Progenitor cell of endocrine pancreas (in vitro differentiated cells): Measurements from ENCODE around the gene RIC8B. TPM values are rescaled to one million over a fixed set of nuclear protein-coding genes. Genes with fewer than 3 reads are reported as not detected.

Experiments
- DNase-seq: peaks from one replicate; pipeline ENCODE4 v3.0.0; 2021; ENCODE audit warnings: low spot score; ENCODE audit not compliant: unreplicated experiment
- H3K27ac Mint-ChIP-seq: 2 replicates; pipeline ENCODE4 v1.8.0; 2021; ENCODE audit warnings: mild to moderate bottlenecking, moderate library complexity, mixed read lengths
- H3K27me3 Mint-ChIP-seq: 2 replicates; pipeline ENCODE4 v1.8.0; 2021; ENCODE audit warnings: mixed read lengths
- H3K36me3 Mint-ChIP-seq: 2 replicates; pipeline ENCODE4 v1.8.0; 2022; ENCODE audit warnings: mixed read lengths; ENCODE audit not compliant: insufficient read depth
- H3K4me1 Mint-ChIP-seq: 2 replicates; pipeline ENCODE4 v1.8.0; 2021; ENCODE audit warnings: low read depth, mixed read lengths
- H3K4me3 Mint-ChIP-seq: 2 replicates; pipeline ENCODE4 v1.8.0; 2021; ENCODE audit warnings: low read depth, mild to moderate bottlenecking, moderate library complexity, mixed read lengths
- H3K9me3 Mint-ChIP-seq: 2 replicates; pipeline ENCODE4 v1.8.0; 2021; ENCODE audit warnings: low read depth, mixed read lengths
- total RNA-seq: library from RNA; stranded (reverse); gene quantifications from 2 replicates; pipeline ENCODE4 v1.2.1, GENCODE V29; 2021
- TF ChIP-seq, protein P1 (sequence below): fragments of 200-600 bp; sonication (generic); IDR thresholded peaks from one replicate; pipeline ENCODE4 v1.5.0; 2021; ENCODE audit warnings: antibody characterized with exemption, mild to moderate bottlenecking; ENCODE audit not compliant: unreplicated experiment

Gene RIC8B
- total RNA-seq, 1 donor from 2014 or later = 24.7 TPM

DNA sequence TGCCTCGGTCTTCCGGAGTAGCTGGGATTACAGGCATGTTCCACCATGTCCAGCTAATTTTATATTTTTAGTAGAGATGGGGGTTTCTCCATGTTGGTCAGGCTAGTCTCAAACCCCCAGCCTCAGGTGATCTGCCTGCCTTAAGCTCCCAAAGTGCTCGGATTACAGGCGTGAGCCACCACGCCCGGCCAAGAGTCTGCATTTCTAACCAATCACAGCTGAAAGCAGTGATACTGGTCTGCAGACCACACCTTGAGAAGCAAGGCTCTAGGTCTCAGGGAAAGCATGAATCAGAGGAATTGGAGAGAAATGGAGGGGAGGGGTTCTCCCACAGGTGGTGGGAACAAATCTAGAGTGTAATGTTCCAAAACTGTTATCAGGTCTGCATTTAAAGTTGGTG lies 126.1 kb downstream of the RIC8B start:
- TF ChIP-seq, protein P1, sequence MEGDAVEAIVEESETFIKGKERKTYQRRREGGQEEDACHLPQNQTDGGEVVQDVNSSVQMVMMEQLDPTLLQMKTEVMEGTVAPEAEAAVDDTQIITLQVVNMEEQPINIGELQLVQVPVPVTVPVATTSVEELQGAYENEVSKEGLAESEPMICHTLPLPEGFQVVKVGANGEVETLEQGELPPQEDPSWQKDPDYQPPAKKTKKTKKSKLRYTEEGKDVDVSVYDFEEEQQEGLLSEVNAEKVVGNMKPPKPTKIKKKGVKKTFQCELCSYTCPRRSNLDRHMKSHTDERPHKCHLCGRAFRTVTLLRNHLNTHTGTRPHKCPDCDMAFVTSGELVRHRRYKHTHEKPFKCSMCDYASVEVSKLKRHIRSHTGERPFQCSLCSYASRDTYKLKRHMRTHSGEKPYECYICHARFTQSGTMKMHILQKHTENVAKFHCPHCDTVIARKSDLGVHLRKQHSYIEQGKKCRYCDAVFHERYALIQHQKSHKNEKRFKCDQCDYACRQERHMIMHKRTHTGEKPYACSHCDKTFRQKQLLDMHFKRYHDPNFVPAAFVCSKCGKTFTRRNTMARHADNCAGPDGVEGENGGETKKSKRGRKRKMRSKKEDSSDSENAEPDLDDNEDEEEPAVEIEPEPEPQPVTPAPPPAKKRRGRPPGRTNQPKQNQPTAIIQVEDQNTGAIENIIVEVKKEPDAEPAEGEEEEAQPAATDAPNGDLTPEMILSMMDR = no peak
- Mint-ChIP-seq H3K9me3 (no peaks in the 10 kb centered on the region), H3K27ac (no peak overlapping the region), H3K36me3 (no peaks in the 10 kb centered on the region), H3K27me3 (peaks cover 64% of the 10 kb centered on the region), H3K4me3 (no peak overlapping the region), H3K4me1 (peaks cover 8% of the 10 kb centered on the region)
- DNase-seq = no peak

DNA sequence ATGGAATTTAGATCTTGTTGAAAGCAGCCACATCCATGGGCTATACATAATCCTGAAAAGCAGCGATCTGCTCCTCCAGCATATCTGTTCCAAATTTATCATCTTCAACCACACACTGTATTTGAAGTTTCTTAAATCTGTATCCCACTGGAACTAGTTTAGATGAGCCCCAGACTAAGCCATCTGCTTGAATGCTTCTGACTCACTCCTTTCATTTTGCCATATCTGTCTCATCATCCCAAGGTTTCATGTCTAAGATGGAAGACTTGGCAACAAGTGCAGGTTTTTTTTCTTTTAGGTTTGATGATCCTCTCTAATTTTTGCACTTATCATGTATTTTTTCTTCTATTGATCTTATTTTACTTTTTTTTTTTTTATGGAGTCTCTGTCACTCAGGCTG lies 126.8 kb downstream of the RIC8B start:
- H3K4me1 Mint-ChIP-seq = peaks cover 8% of the 10 kb centered on the region
- no peaks in the 10 kb centered on the region for H3K36me3 Mint-ChIP-seq
- no peak overlapping the region for H3K4me3 Mint-ChIP-seq
- TF ChIP-seq, protein P1 = no peak
- DNase-seq = no peak
- no peaks in the 10 kb centered on the region for H3K9me3 Mint-ChIP-seq
- H3K27ac Mint-ChIP-seq = no peak overlapping the region
- H3K27me3 Mint-ChIP-seq = peaks cover 63% of the 10 kb centered on the region

DNA sequence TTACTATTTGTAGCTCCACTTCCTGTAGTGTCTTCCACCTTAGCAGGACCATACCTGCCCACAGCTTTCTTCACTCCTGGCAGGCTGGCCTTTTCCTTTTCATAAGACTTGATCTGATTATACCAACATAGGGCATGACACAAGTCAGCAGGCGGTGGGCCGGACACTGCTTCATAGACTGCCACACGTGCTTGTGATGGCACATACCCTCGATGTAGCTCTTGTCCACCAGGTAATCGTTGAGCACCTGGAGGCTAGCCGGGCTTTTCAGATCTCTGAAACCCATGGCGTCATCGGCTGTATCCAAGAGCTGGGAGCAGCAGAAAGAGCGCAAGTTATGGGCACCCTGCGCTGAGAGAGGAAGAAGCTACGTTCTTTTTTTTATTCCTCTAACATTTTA lies 127.6 kb downstream of the RIC8B start:
- no peak for DNase-seq
- no peaks in the 10 kb centered on the region for H3K36me3 Mint-ChIP-seq
- no peak overlapping the region for H3K27ac Mint-ChIP-seq
- H3K27me3 Mint-ChIP-seq = peaks cover 67% of the 10 kb centered on the region
- no peak overlapping the region for H3K4me3 Mint-ChIP-seq
- peaks cover 8% of the 10 kb centered on the region for H3K4me1 Mint-ChIP-seq
- H3K9me3 Mint-ChIP-seq = no peaks in the 10 kb centered on the region
- TF ChIP-seq, protein P1 = no peak

DNA sequence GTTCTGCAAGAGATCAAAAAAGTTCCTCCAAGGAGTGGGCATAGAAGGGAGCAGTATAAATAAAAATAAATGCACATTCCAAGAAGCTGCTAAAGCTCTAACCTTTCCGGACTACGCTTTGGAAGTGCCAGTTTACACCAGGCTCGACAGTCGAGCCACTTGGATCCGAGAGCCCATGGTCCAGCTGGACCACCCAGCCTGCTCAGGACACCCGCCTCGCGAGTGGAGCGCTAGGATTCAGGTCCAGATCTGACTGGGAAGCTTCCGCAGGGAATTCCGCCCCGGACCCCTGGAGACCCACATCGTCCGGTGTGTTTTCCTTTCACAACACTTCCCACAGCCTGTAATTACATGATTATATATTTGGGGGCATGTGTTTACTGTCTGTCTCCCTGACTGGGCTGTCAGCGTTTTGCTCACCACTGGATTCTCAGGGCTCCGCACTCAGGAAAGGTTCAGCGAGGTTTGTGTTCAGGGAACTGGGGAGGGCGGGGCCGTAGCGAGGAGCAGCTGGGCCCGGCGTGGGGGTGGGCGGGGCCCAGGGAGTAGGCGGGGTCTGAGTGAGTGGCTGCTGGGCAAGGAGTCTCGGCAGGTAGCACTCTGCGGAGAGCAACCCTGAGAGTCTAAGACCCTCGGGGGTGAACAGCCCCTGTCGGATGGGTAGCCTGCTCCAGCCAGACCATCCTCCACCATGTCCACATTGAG lies 128.9 kb downstream of the RIC8B start:
- DNase-seq = peak; percentile 71
- H3K27me3 Mint-ChIP-seq = peaks cover 70% of the 10 kb centered on the region
- peak overlapping the region; percentile 66 for H3K4me3 Mint-ChIP-seq
- H3K9me3 Mint-ChIP-seq = no peaks in the 10 kb centered on the region
- TF ChIP-seq, protein P1 = no peak
- peaks cover 3% of the 10 kb centered on the region for H3K4me1 Mint-ChIP-seq
- H3K27ac Mint-ChIP-seq = no peak overlapping the region
- no peaks in the 10 kb centered on the region for H3K36me3 Mint-ChIP-seq

DNA sequence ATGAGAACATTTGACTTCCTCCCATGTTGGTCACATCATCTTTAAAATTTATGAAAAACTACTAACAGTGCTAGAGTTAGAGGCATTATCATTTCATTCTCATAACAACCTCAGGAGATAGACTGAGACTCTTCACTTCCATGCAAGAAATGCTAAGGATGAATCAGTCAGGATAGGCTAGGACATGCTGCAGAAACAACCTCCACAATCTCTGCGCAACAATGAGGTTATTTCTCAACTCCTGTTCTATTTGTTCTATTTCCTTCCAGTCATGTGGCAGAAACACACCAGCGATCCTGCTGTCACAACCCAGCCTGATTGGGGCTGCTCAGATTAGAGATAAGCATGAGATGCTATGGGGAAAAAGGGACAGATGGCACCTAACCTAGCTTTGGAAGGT lies 132.2 kb downstream of the RIC8B start:
- no peak overlapping the region for H3K27ac Mint-ChIP-seq
- no peaks in the 10 kb centered on the region for H3K36me3 Mint-ChIP-seq
- TF ChIP-seq, protein P1 = no peak
- H3K4me1 Mint-ChIP-seq = no peaks in the 10 kb centered on the region
- no peak overlapping the region for H3K4me3 Mint-ChIP-seq
- H3K27me3 Mint-ChIP-seq = peaks cover 57% of the 10 kb centered on the region
- H3K9me3 Mint-ChIP-seq = no peaks in the 10 kb centered on the region
- no peak for DNase-seq
